ENCODE results near the gene FAM222B. TPM values are rescaled to one million over a fixed set of nuclear protein-coding genes. Genes with fewer than 3 reads are reported as not detected.

The FAM222B gene
- total and polyA plus RNA-seq, 2 donors (not counting 1 experiment from before 2014, with no cell fraction given) = 10.8 to 23.1 TPM

DNA sequence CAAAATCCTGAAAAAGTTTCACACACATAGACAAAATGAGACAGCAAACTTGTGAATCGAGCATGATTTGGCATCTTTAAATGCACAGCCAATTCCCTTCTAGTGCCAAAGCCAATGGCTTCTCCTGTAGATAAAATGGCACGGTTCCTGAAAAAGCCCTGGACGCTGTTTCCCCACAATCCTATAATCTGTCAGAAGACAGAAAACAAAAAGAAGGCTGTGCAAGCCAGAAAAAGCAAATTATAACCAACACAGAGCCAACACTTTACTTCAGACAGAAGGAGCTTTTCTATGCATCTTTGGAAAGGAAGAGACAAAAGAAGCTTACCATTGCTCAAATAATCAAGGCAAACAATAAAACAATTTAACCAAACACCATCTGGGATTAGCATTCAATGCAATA, 23.8 kb downstream of the FAM222B start:
- ChIA-PET POLR2A (no interaction called here), CTCF (interaction anchor here (0.8 kb wide), 1 partner anchor 9 kb away, joined by 3 read pairs; no protein-coding TSS in a partner anchor)
- 96% methylated on average over 3 of the region's 3 CpGs for WGBS (ENCODE audit: insufficient coverage)
- no peak overlapping the region for H3K4me2 ChIP-seq (replicated peaks; ENCODE audit: low read depth, low read length, poor library complexity, severe bottlenecking)
- H3K4me1 ChIP-seq (ENCODE audit: control insufficient read depth in 2 of 2, insufficient read depth in 2 of 2, low read length in 2 of 2) = no peaks in the 10 kb centered on the region
- Mint-ChIP-seq H3K27ac (no peak overlapping the region), H3K4me1 (peaks cover 5% of the 10 kb centered on the region), H3K9me3 (ENCODE audit: insufficient read depth) (no peaks in the 10 kb centered on the region), H3K27me3 (no peaks in the 10 kb centered on the region), H3K4me3 (no peak overlapping the region)
- ATAC-seq (ENCODE audit: low read depth) = no peak
- no peak overlapping the region for H2AFZ ChIP-seq (ENCODE audit: insufficient read depth, low read depth, low read length, poor library complexity, severe bottlenecking)
- intact Hi-C loops (cut with micrococcal nuclease) = no loop called here
- H3K79me2 ChIP-seq (ENCODE audit: control insufficient read depth, insufficient read depth, low read length) = peaks cover 48% of the 10 kb centered on the region
- H3K9me3 ChIP-seq (ENCODE audit: control extremely low read depth in 1 of 3, control insufficient read depth in 2 of 3, insufficient read depth in 1 of 3, low read length in 2 of 3) = no peaks in the 10 kb centered on the region
- peak overlapping the region in 1 of 2 donors; percentile 48 for H3K27ac ChIP-seq (ENCODE audit: low read length in 2 of 2)
- peaks cover 0 to 2% of the 10 kb centered on the region in 2 experiments for H3K36me3 ChIP-seq (replicated peaks in 1 of 2; ENCODE audit: control extremely low read depth in 1 of 2, control insufficient read depth in 1 of 2, extremely low read depth in 1 of 2, insufficient read depth in 2 of 2, low read length in 1 of 2)
- no peaks in the 10 kb centered on the region for H4K20me1 ChIP-seq (ENCODE audit: control insufficient read depth, insufficient read depth, low read length, poor library complexity, severe bottlenecking)
- H3K9ac ChIP-seq (ENCODE audit: low read length) = no peak overlapping the region
- DNase-seq = no peak
- H3K27me3 ChIP-seq (replicated peaks in 1 of 4; ENCODE audit: control extremely low read depth in 1 of 4, control insufficient read depth in 3 of 4, insufficient read depth in 4 of 4, low read length in 3 of 4) = no peaks in the 10 kb centered on the region
- TF ChIP-seq, protein P1, sequence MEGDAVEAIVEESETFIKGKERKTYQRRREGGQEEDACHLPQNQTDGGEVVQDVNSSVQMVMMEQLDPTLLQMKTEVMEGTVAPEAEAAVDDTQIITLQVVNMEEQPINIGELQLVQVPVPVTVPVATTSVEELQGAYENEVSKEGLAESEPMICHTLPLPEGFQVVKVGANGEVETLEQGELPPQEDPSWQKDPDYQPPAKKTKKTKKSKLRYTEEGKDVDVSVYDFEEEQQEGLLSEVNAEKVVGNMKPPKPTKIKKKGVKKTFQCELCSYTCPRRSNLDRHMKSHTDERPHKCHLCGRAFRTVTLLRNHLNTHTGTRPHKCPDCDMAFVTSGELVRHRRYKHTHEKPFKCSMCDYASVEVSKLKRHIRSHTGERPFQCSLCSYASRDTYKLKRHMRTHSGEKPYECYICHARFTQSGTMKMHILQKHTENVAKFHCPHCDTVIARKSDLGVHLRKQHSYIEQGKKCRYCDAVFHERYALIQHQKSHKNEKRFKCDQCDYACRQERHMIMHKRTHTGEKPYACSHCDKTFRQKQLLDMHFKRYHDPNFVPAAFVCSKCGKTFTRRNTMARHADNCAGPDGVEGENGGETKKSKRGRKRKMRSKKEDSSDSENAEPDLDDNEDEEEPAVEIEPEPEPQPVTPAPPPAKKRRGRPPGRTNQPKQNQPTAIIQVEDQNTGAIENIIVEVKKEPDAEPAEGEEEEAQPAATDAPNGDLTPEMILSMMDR (IDR thresholded peaks at IDR 0.05) = no peak
- TF ChIP-seq EZH2 (IDR thresholded peaks at IDR 0.05; ENCODE audit: borderline replicate concordance, insufficient read depth, low read depth, low read length, poor library complexity, severe bottlenecking) = no peak
- H3K4me3 ChIP-seq (ENCODE audit: control extremely low read depth in 1 of 5, extremely low read depth in 1 of 5, insufficient read depth in 1 of 5, low read depth in 2 of 5, low read length in 4 of 5) = no peak overlapping the region

DNA sequence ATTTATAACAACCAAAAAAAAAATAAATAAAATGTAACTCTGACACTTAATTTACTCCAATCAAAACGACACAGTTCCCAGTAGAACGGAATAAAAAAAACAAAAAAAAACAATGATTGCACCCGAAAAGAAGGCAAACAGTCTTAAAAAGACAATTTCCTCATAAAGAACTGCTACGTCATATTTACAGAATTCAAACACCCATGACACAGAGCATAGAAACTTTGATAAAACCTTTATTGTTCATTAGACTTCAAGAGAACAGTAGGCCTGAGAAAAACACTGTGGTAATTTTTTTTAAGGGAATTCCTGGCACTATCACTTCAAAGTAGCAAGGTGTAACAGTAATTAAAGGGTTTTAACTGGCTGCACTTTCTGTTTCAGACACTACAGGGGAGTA, 26.1 kb downstream of the FAM222B start:
- Histone ChIP-seq H3K9ac (ENCODE audit: low read length) (no peak overlapping the region), H3K27ac (ENCODE audit: low read length in 2 of 2) (no peak overlapping the region), H3K9me3 (ENCODE audit: control extremely low read depth in 1 of 3, control insufficient read depth in 2 of 3, insufficient read depth in 1 of 3, low read length in 2 of 3) (no peaks in the 10 kb centered on the region), H3K4me3 (ENCODE audit: control extremely low read depth in 1 of 5, extremely low read depth in 1 of 5, insufficient read depth in 1 of 5, low read depth in 2 of 5, low read length in 4 of 5) (no peak overlapping the region), H3K27me3 (replicated peaks in 1 of 4; ENCODE audit: control extremely low read depth in 1 of 4, control insufficient read depth in 3 of 4, insufficient read depth in 4 of 4, low read length in 3 of 4) (no peaks in the 10 kb centered on the region), H3K79me2 (ENCODE audit: control insufficient read depth, insufficient read depth, low read length) (peaks cover 58% of the 10 kb centered on the region), H3K4me1 (ENCODE audit: control insufficient read depth in 2 of 2, insufficient read depth in 2 of 2, low read length in 2 of 2) (peaks cover 4 to 8% of the 10 kb centered on the region in 2 donors), H2AFZ (ENCODE audit: insufficient read depth, low read depth, low read length, poor library complexity, severe bottlenecking) (no peak overlapping the region), H3K36me3 (replicated peaks in 1 of 2; ENCODE audit: control extremely low read depth in 1 of 2, control insufficient read depth in 1 of 2, extremely low read depth in 1 of 2, insufficient read depth in 2 of 2, low read length in 1 of 2) (peaks cover 0 to 2% of the 10 kb centered on the region in 2 experiments), H4K20me1 (ENCODE audit: control insufficient read depth, insufficient read depth, low read length, poor library complexity, severe bottlenecking) (no peaks in the 10 kb centered on the region), H3K4me2 (replicated peaks; ENCODE audit: low read depth, low read length, poor library complexity, severe bottlenecking) (no peak overlapping the region)
- TF ChIP-seq, protein P1 (IDR thresholded peaks at IDR 0.05) = no peak
- TF ChIP-seq EZH2 (IDR thresholded peaks at IDR 0.05; ENCODE audit: borderline replicate concordance, insufficient read depth, low read depth, low read length, poor library complexity, severe bottlenecking) = no peak
- ATAC-seq (ENCODE audit: low read depth) = no peak
- Mint-ChIP-seq H3K27ac (no peak overlapping the region), H3K27me3 (no peaks in the 10 kb centered on the region), H3K9me3 (ENCODE audit: insufficient read depth) (no peaks in the 10 kb centered on the region), H3K4me1 (peaks cover 18% of the 10 kb centered on the region), H3K4me3 (no peak overlapping the region)
- CTCF ChIA-PET = no interaction called here
- POLR2A ChIA-PET = no interaction called here
- no peak for DNase-seq
- WGBS (ENCODE audit: insufficient coverage) = 100% methylated on average over 1 of the region's 4 CpGs
- intact Hi-C loops (cut with micrococcal nuclease) = no loop called here
